Measurements from ENCODE around the gene RANBP9. TPM values are rescaled to one million over a fixed set of nuclear protein-coding genes. Genes with fewer than 3 reads are reported as not detected.

The RANBP9 gene
- total and polyA plus RNA-seq, 7 experiments from 2014 or later = 2.7 to 56.9 (median 47.9) TPM

GRCh38 chr6:13671548-13672127 is 40.0 kb downstream of the RANBP9 start:
- H3K36me3 Mint-ChIP-seq = peaks cover 5 to 33% (median 24%) of the 10 kb centered on the region in 5 donors
- Histone ChIP-seq H3K4me1 (ENCODE audit: control insufficient read depth in 2 of 2, insufficient read depth in 2 of 2, low read length in 2 of 2) (peaks cover 10 to 28% of the 10 kb centered on the region in 2 donors), H3K4me3 (ENCODE audit: low read length) (no peak overlapping the region), H3K36me3 (ENCODE audit: control insufficient read depth in 2 of 3, insufficient read depth in 3 of 3, low read length in 3 of 3) (no peaks in the 10 kb centered on the region), H3K27ac (ENCODE audit: low read depth, low read length) (no peak overlapping the region), H3K27me3 (ENCODE audit: control insufficient read depth in 2 of 2, insufficient read depth in 2 of 2, low read length in 2 of 2) (no peaks in the 10 kb centered on the region), H3K9me3 (ENCODE audit: control insufficient read depth in 2 of 3, low read length in 3 of 3) (no peaks in the 10 kb centered on the region)
- CTCF ChIA-PET = no interaction called here
- peaks cover 54 to 90% (median 84%) of the 10 kb centered on the region in 7 donors for H3K4me1 Mint-ChIP-seq
- DNase-seq (no peak), ATAC-seq (no peak)
- peak overlapping the region in 2 of 9 donors; percentile 7 to 8 for H3K27ac Mint-ChIP-seq
- intact Hi-C loops (cut with micrococcal nuclease) = loop anchor here (1.0 to 5.0 kb wide), 3 partner anchors 10 to 34 kb away; no protein-coding TSS in a partner anchor
- H3K4me3 Mint-ChIP-seq = peak overlapping the region in 3 of 10 donors; percentile 3 to 22 (median 4)
- POLR2A ChIA-PET = interaction anchor here (0.9 to 1.1 kb wide), 4 partner anchors 14 to 41 kb away, joined by 3 to 4 read pairs (median 3); partner anchors contain the start of gene RANBP9
- H3K27me3 Mint-ChIP-seq = no peaks in the 10 kb centered on the region
- peaks cover 0 to 34% (median 6%) of the 10 kb centered on the region in 11 donors for H3K9me3 Mint-ChIP-seq

- ChIA-PET POLR2A (interaction anchor here (1.2 to 1.8 kb wide), 2 partner anchors 9 to 17 kb away, joined by 3 to 7 read pairs; no protein-coding TSS in a partner anchor), CTCF (no interaction called here)
- no peak overlapping the region for H3K4me3 ChIP-seq (ENCODE audit: low read length)
- no peaks in the 10 kb centered on the region for H3K27me3 ChIP-seq (ENCODE audit: control insufficient read depth in 2 of 2, insufficient read depth in 2 of 2, low read length in 2 of 2)
- Mint-ChIP-seq H3K36me3 (peaks cover 0 to 22% (median 11%) of the 10 kb centered on the region in 5 donors), H3K9me3 (peaks cover 0 to 19% (median 0%) of the 10 kb centered on the region in 11 donors), H3K27me3 (no peaks in the 10 kb centered on the region), H3K27ac (no peak overlapping the region), H3K4me1 (peaks cover 63 to 91% (median 87%) of the 10 kb centered on the region in 7 donors), H3K4me3 (peak overlapping the region in 5 of 10 donors; percentile 8 to 45 (median 26))
- H3K4me1 ChIP-seq (ENCODE audit: control insufficient read depth in 2 of 2, insufficient read depth in 2 of 2, low read length in 2 of 2) = peaks cover 23 to 38% of the 10 kb centered on the region in 2 donors
- intact Hi-C loops (cut with micrococcal nuclease) = loop anchor here (2.0 kb wide), 3 partner anchors 19 to 43 kb away; no protein-coding TSS in a partner anchor
- H3K9me3 ChIP-seq (ENCODE audit: control insufficient read depth in 2 of 3, low read length in 3 of 3) = no peaks in the 10 kb centered on the region
- ATAC-seq = no peak
- no peak for DNase-seq
- no peaks in the 10 kb centered on the region for H3K36me3 ChIP-seq (ENCODE audit: control insufficient read depth in 2 of 3, insufficient read depth in 3 of 3, low read length in 3 of 3)
- H3K27ac ChIP-seq (ENCODE audit: low read depth, low read length) = no peak overlapping the region
Measured at GRCh38 chr6:13669476-13669875, 42.2 kb downstream of the RANBP9 start.

GRCh38 chr6:13668291-13668928 is 43.2 kb downstream of the RANBP9 start:
- ATAC-seq (peak; percentile 47), DNase-seq (no peak)
- no peaks in the 10 kb centered on the region for H3K27me3 ChIP-seq (ENCODE audit: control insufficient read depth in 2 of 2, insufficient read depth in 2 of 2, low read length in 2 of 2)
- peaks cover 67 to 93% (median 90%) of the 10 kb centered on the region in 7 donors for H3K4me1 Mint-ChIP-seq
- H3K9me3 ChIP-seq (ENCODE audit: control insufficient read depth in 2 of 3, low read length in 3 of 3) = no peaks in the 10 kb centered on the region
- ChIA-PET POLR2A (no interaction called here), CTCF (no interaction called here)
- peak overlapping the region in 2 of 9 donors; percentile 20 to 75 for H3K27ac Mint-ChIP-seq
- H3K36me3 ChIP-seq (ENCODE audit: control insufficient read depth in 2 of 3, insufficient read depth in 3 of 3, low read length in 3 of 3) = no peaks in the 10 kb centered on the region
- H3K4me3 Mint-ChIP-seq = peak overlapping the region in 7 of 10 donors; percentile 32 to 52 (median 40)
- no peak overlapping the region for H3K4me3 ChIP-seq (ENCODE audit: low read length)
- H3K9me3 Mint-ChIP-seq = peaks cover 0 to 15% (median 0%) of the 10 kb centered on the region in 11 donors
- no peaks in the 10 kb centered on the region for H3K27me3 Mint-ChIP-seq
- no peak overlapping the region for H3K27ac ChIP-seq (ENCODE audit: low read depth, low read length)
- intact Hi-C loops (cut with micrococcal nuclease) = loop anchor here (2.0 kb wide), 3 partner anchors 20 to 44 kb away; no protein-coding TSS in a partner anchor
- H3K4me1 ChIP-seq (ENCODE audit: control insufficient read depth in 2 of 2, insufficient read depth in 2 of 2, low read length in 2 of 2) = peaks cover 23 to 44% of the 10 kb centered on the region in 2 donors
- peaks cover 0 to 19% (median 10%) of the 10 kb centered on the region in 5 donors for H3K36me3 Mint-ChIP-seq

- no peak for DNase-seq
- CTCF ChIA-PET = no interaction called here
- H3K36me3 ChIP-seq (ENCODE audit: control insufficient read depth in 2 of 3, insufficient read depth in 3 of 3, low read length in 3 of 3) = no peaks in the 10 kb centered on the region
- H3K36me3 Mint-ChIP-seq = peaks cover 0 to 16% (median 8%) of the 10 kb centered on the region in 5 donors
- ATAC-seq = no peak
- H3K27ac Mint-ChIP-seq = peak overlapping the region in 1 of 9 donors; percentile 75
- intact Hi-C loops (cut with micrococcal nuclease) = loop anchor here (2.0 kb wide), 4 partner anchors 13 to 45 kb away; no protein-coding TSS in a partner anchor
- peak overlapping the region in 2 of 10 donors; percentile 4 to 45 for H3K4me3 Mint-ChIP-seq
- peaks cover 23 to 47% of the 10 kb centered on the region in 2 donors for H3K4me1 ChIP-seq (ENCODE audit: control insufficient read depth in 2 of 2, insufficient read depth in 2 of 2, low read length in 2 of 2)
- POLR2A ChIA-PET = no interaction called here
- no peak overlapping the region for H3K4me3 ChIP-seq (ENCODE audit: low read length)
- no peak overlapping the region for H3K27ac ChIP-seq (ENCODE audit: low read depth, low read length)
- no peaks in the 10 kb centered on the region for H3K27me3 ChIP-seq (ENCODE audit: control insufficient read depth in 2 of 2, insufficient read depth in 2 of 2, low read length in 2 of 2)
- peaks cover 67 to 93% (median 90%) of the 10 kb centered on the region in 7 donors for H3K4me1 Mint-ChIP-seq
- peaks cover 0 to 15% (median 0%) of the 10 kb centered on the region in 11 donors for H3K9me3 Mint-ChIP-seq
- H3K9me3 ChIP-seq (ENCODE audit: control insufficient read depth in 2 of 3, low read length in 3 of 3) = no peaks in the 10 kb centered on the region
- no peaks in the 10 kb centered on the region for H3K27me3 Mint-ChIP-seq
Measured at GRCh38 chr6:13667655-13668054, 44.0 kb downstream of the RANBP9 start.

DNA sequence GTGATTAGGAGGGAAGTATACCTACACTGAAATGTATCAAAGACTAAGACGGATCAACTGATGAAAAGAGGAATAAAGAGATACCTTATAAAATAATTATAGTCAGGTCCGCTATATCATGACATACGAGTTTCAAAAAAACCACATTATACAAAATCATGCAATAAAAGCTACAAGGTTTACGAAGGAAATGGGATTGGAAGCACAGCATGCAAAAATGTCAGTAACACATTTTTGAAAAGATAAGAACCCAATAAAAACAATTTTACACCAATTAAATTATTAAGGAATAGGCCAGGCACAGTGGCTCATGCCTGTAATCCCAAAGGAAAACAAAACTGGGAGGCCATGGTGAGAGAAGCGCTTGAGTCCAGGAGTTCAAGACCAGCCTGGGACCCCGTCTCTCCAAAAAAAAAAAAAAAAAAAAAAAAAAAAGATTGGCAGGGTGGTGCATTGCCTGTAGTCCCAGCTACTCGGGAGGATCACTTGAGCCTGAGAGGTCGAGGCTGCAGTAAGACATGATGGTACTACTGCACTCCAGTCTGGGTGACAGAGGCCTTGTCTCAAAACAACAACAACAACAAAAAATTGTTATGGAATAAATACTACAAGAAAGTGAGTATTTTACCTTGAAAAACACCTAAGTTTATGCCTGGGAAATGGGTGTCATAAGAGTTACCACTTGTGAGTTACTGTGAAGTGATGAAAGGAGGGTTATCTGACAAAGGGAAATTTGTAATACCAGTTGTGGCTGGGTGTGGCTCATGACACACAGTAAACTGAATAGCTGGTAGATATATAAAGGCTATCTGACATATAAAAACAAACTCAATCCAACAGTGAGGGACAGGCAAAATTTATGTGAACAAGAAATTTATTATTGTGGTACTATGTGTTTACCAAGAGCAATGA is 45.2 kb downstream of the RANBP9 start:
- Histone ChIP-seq H3K27me3 (ENCODE audit: control insufficient read depth in 2 of 2, insufficient read depth in 2 of 2, low read length in 2 of 2) (no peaks in the 10 kb centered on the region), H3K27ac (ENCODE audit: low read depth, low read length) (no peak overlapping the region), H3K4me1 (ENCODE audit: control insufficient read depth in 2 of 2, insufficient read depth in 2 of 2, low read length in 2 of 2) (peaks cover 23 to 38% of the 10 kb centered on the region in 2 donors), H3K36me3 (ENCODE audit: control insufficient read depth in 2 of 3, insufficient read depth in 3 of 3, low read length in 3 of 3) (no peaks in the 10 kb centered on the region), H3K4me3 (ENCODE audit: low read length) (no peak overlapping the region), H3K9me3 (ENCODE audit: control insufficient read depth in 2 of 3, low read length in 3 of 3) (no peaks in the 10 kb centered on the region)
- peaks cover 66 to 93% (median 90%) of the 10 kb centered on the region in 7 donors for H3K4me1 Mint-ChIP-seq
- CTCF ChIA-PET = no interaction called here
- intact Hi-C loops (cut with micrococcal nuclease) = loop anchor here in 1 of 2 donors (2.0 kb wide), 1 partner anchor 14 kb away; no protein-coding TSS in a partner anchor
- DNase-seq = no peak
- peak overlapping the region in 1 of 9 donors; percentile 14 for H3K27ac Mint-ChIP-seq
- peaks cover 0 to 15% (median 0%) of the 10 kb centered on the region in 11 donors for H3K9me3 Mint-ChIP-seq
- peak; percentile 75 for ATAC-seq
- POLR2A ChIA-PET = interaction anchor here (0.5 to 0.7 kb wide), 2 partner anchors 32 to 47 kb away, joined by 3 to 5 read pairs; no protein-coding TSS in a partner anchor
- H3K36me3 Mint-ChIP-seq = peaks cover 0 to 16% (median 8%) of the 10 kb centered on the region in 5 donors
- H3K4me3 Mint-ChIP-seq = peak overlapping the region in 8 of 10 donors; percentile 8 to 61 (median 35)
- H3K27me3 Mint-ChIP-seq = no peaks in the 10 kb centered on the region
